HepG2 (cell line): Measurements from ENCODE around the gene NDUFV1. TPM values are rescaled to one million over a fixed set of nuclear protein-coding genes. Genes with fewer than 3 reads are reported as not detected.

Source experiments
- ARNT2 ChIP-seq: sonication (generic); formaldehyde crosslinking; IDR thresholded peaks from 2 replicates; pipeline ENCODE4 v1.8.0; 2022; ENCODE audit warnings: mild to moderate bottlenecking, low read depth, missing genetic modification reagents, moderate library complexity
- CEBPG ChIP-seq: IDR thresholded peaks from 2 replicates; pipeline ENCODE4 v1.6.1; 2016
- CEBPZ ChIP-seq: IDR thresholded peaks from 2 replicates; pipeline ENCODE4 v1.6.1; 2012; ENCODE audit warnings: low read length, improper control_type of control experiment
- HDAC1 ChIP-seq: sonication (generic); formaldehyde crosslinking; IDR thresholded peaks from 2 replicates; pipeline ENCODE4 v1.5.1; 2020; ENCODE audit warnings: mild to moderate bottlenecking, missing genetic modification reagents
- HNRNPUL1 ChIP-seq: fragments of 200-400 bp; formaldehyde crosslinking; IDR thresholded peaks from 2 replicates; pipeline ENCODE4 v1.6.1; 2017; ENCODE audit warnings: low read depth, mild to moderate bottlenecking, low read length, moderate library complexity
- KLF16 ChIP-seq, 2 experiments: sonication (generic) in 1 of 2; formaldehyde crosslinking in 1 of 2; IDR thresholded peaks; 2 replicates each; pipeline versions ENCODE4 v1.6.1 to v1.8.0; 2016 to 2023; ENCODE audit warnings: missing genetic modification reagents in 2 of 2, missing compliant biosample characterization in 1 of 2
- NCOA1 ChIP-seq: sonication (generic); formaldehyde crosslinking; IDR thresholded peaks from 2 replicates; pipeline ENCODE4 v1.9.0; 2021; ENCODE audit warnings: missing genetic modification reagents
- TFAP4 ChIP-seq: sonication (generic); IDR thresholded peaks from 2 replicates; pipeline ENCODE4 v1.6.1; 2016; ENCODE audit warnings: low read depth, borderline replicate concordance
- ZBTB10 ChIP-seq: sonication (generic); formaldehyde crosslinking; IDR thresholded peaks from 2 replicates; pipeline ENCODE4 v1.4.0; 2020; ENCODE audit warnings: missing genetic modification reagents, borderline replicate concordance
- ZBTB34 ChIP-seq: sonication (generic); formaldehyde crosslinking; IDR thresholded peaks from 2 replicates; pipeline ENCODE4 v1.8.0; 2022; ENCODE audit warnings: mild to moderate bottlenecking, missing genetic modification reagents
- ZBTB7B ChIP-seq: sonication (generic); formaldehyde crosslinking; IDR thresholded peaks from 2 replicates; pipeline ENCODE4 v1.4.0; 2020; ENCODE audit warnings: missing genetic modification reagents
- ZFP91 ChIP-seq: sonication (generic); formaldehyde crosslinking; IDR thresholded peaks from 2 replicates; pipeline ENCODE4 v1.9.0; 2022; ENCODE audit warnings: missing genetic modification reagents, mild to moderate bottlenecking, borderline replicate concordance
- ZNF256 ChIP-seq: sonication (generic); formaldehyde crosslinking; conservative IDR thresholded peaks from 2 replicates; pipeline ENCODE4 v1.4.0; 2020; ENCODE audit warnings: missing genetic modification reagents
- ZNF337 ChIP-seq: sonication (generic); formaldehyde crosslinking; IDR thresholded peaks from 2 replicates; pipeline ENCODE4 v1.5.1; 2020; ENCODE audit warnings: missing genetic modification reagents, low read depth, mild to moderate bottlenecking, borderline replicate concordance
- ZNF350 ChIP-seq: sonication (generic); formaldehyde crosslinking; IDR thresholded peaks from 2 replicates; pipeline ENCODE4 v1.4.0; 2020; ENCODE audit warnings: mild to moderate bottlenecking, low read depth, missing genetic modification reagents, borderline replicate concordance
- ZNF496 ChIP-seq: sonication (generic); formaldehyde crosslinking; IDR thresholded peaks from 2 replicates; pipeline ENCODE4 v1.8.1; 2023; ENCODE audit warnings: mild to moderate bottlenecking, moderate library complexity, missing genetic modification reagents; ENCODE audit not compliant: insufficient replicate concordance
- ZNF784 ChIP-seq: sonication (generic); formaldehyde crosslinking; IDR thresholded peaks from 2 replicates; pipeline ENCODE4 v1.5.1; 2020; ENCODE audit warnings: missing genetic modification reagents, mild to moderate bottlenecking, borderline replicate concordance
- ZNF792 ChIP-seq: IDR thresholded peaks from 2 replicates; pipeline ENCODE4 v1.6.1; 2016
- ZNF816 ChIP-seq: sonication (generic); formaldehyde crosslinking; IDR thresholded peaks from 2 replicates; pipeline ENCODE4 v1.8.0; 2022; ENCODE audit warnings: missing genetic modification reagents, mild to moderate bottlenecking, borderline replicate concordance
- polyA plus RNA-seq, 8 experiments: library from polyadenylated mRNA; depleted of rRNA in 3 of 8; stranded (reverse) in 7 of 8; unstranded in 1 of 8; fragments of >200 nt; fragmentation: Illumina TruSeq in 4 of 8; extraction: Trizol in 4 of 8; gene quantifications; 2 replicates each; pipeline versions ENCODE4 v1.2.1 to v1.2.3, GENCODE V29; 2011 to 2016; ENCODE audit warnings: low read depth in 4 of 8, missing spikeins in 1 of 8, mixed read lengths in 1 of 8; ENCODE audit not compliant: insufficient read depth in 1 of 8
- total RNA-seq, 5 experiments: library from RNA; depleted of rRNA; stranded (reverse); fragments of >200 nt; fragmentation: Illumina TruSeq; extraction: Trizol; gene quantifications; 2 replicates each; pipeline ENCODE4 v1.2.3, GENCODE V29; 2016; ENCODE audit warnings: low read depth in 1 of 5

NDUFV1 gene
- total and polyA plus RNA-seq, 2 of the 13 experiments (the other 11 are each of a cell fraction or from before 2014, with no cell fraction given): 88.9 to 137 TPM

GRCh38 chr11:67633758-67634365 lies 27.1 kb downstream of the NDUFV1 start (continued):
- TF ChIP-seq ZBTB10 (CRISPR knock-in tag) (no peak), ZNF496 (no peak), ZFP91 (CRISPR knock-in tag) (0 out of 2 replicates have a peak, but pooled peaks have one; percentile 42), ZNF784 (CRISPR knock-in tag) (no peak), ARNT2 (no peak), NCOA1 (CRISPR knock-in tag) (no peak), ZNF256 (CRISPR knock-in tag) (no peak), CEBPZ (no peak), HDAC1 (CRISPR knock-in tag) (peak; percentile 68), CEBPG (no peak), KLF16 (CRISPR knock-in tag; IDR thresholded peaks at IDR 0.05) (no peak), ZBTB34 (no peak), ZNF816 (CRISPR knock-in tag) (no peak), ZBTB7B (CRISPR knock-in tag) (no peak), ZNF350 (no peak), HNRNPUL1 (no peak), ZNF337 (CRISPR knock-in tag) (no peak), ZNF792 (CRISPR knock-in tag) (no peak), TFAP4 (no peak)
